AG04450 (cell line): ENCODE results near the gene RTP5. TPM values are rescaled to one million over a fixed set of nuclear protein-coding genes. Genes with fewer than 3 reads are reported as not detected.

Experiments used
- CTCF ChIA-PET: fragments of 300-600, 350-600 bp; formaldehyde crosslinking; extraction: SDS; loops from one replicate; lab custom pipeline; 2022; ENCODE audit warnings: antibody characterized with exemption, inconsistent platforms; lab: Charles Lee
- POLR2A ChIA-PET: fragments of 350-600 bp; formaldehyde crosslinking; extraction: SDS; loops from one replicate; lab custom pipeline; 2021; ENCODE audit warnings: antibody characterized with exemption, inconsistent platforms; lab: Yijun Ruan, JAX
- DNase-seq: peaks from one replicate; pipeline ENCODE4 v3.0.0-alpha.2; 2011; ENCODE audit warnings: low read depth, low spot score
- H3K27ac ChIP-seq: one replicate; pipeline ENCODE4 v1.5.1; 2012; ENCODE audit warnings: low read depth, low read length, control low read depth
- H3K27me3 ChIP-seq: one replicate; pipeline ENCODE4 v1.6.0; 2012; ENCODE audit warnings: low read length; ENCODE audit not compliant: control insufficient read depth, insufficient read depth
- H3K4me3 ChIP-seq: 2 replicates; pipeline ENCODE4 v1.5.1; 2011; ENCODE audit warnings: mild to moderate bottlenecking, low read depth, low read length, control low read depth
- H3K9me3 ChIP-seq: 2 replicates; pipeline ENCODE4 v1.5.1; 2012; ENCODE audit warnings: low read length; ENCODE audit not compliant: control insufficient read depth, insufficient read depth
- CTCF ChIP-seq: IDR thresholded peaks from 2 replicates; pipeline ENCODE4 v1.5.1; 2011; ENCODE audit warnings: low read depth, low read length, control low read depth, inconsistent platforms
- polyA plus RNA-seq: library from polyadenylated mRNA; depleted of rRNA; stranded (reverse); fragments of >200 nt; gene quantifications from 2 replicates; pipeline ENCODE4 v1.2.3, GENCODE V29; 2011

RTP5 gene
- polyA plus RNA-seq, 1 experiment = not detected

DNA sequence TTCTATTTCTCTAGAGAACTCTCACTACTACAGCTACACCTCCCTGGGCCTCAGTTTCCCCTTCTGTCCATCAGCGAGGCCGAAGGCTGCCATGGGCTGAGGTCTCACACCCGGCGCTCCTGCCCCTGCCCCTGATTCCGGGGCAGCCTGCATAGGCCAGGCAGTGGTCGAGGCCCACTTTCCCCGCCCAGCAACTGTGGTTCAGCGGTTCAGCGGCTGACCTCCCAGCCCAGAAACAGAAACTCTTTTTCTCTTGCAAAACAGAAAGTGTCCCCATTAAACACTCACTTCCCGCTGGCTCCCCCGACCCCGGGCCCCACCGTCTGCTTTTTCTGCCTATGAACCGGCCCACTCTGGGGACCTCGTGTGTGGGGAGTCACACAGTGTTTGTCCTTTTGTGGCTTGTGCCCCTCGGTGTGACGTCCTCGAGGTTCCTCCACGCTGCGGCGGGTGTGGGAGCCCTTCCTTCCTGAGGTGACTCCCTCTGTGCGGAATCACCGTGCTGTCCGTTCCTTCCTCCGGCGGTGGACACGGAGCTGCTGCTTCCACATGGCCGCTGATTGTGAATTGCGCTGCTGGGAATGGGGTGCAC lies 26.8 kb upstream of the RTP5 start:
- POLR2A ChIA-PET = no interaction called here
- H3K4me3 ChIP-seq = no peak overlapping the region
- CTCF ChIA-PET = no interaction called here
- H3K27me3 ChIP-seq = peaks cover 9% of the 10 kb centered on the region
- no peak overlapping the region for H3K27ac ChIP-seq
- no peak for TF ChIP-seq CTCF
- peaks cover 6% of the 10 kb centered on the region; the same call in 1 of the 2 replicates for H3K9me3 ChIP-seq
- DNase-seq = no peak

DNA sequence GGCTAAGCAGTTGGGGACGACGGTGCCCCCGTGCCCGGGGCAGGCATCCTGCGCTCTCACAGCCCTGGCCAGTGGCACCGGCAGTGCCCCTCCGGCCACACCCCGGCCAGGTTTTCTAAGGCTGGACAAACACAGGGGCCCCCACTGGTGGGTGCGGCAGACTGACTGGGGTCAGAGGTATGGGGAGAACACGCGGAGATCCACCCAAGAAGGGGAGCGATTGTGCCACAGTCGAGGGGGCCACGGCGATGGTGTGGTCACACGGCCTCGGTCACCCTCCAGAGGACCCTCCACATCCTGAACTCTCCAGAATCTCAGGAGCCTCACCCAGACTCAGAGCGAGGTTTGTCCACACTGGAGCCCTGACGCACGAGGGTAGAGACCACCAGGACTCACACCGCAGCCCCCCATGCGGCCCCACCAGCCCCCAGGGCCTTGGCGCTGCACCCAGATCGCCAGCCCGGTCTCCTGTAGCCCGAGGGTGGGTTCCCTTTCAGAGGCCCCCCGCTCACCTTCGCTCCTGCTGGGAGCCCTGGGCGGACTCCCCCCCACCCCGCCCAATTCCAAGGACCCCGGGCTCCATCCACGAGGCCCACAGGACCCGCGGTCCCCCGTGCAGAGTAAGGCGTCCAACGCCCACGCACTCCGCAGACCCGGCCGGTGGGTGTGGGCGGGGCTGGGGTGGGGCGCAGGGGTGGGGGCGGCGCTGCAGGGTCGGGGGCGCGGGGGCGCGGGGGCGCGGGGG lies 26.0 kb upstream of the RTP5 start:
- ChIA-PET CTCF (no interaction called here), POLR2A (no interaction called here)
- DNase-seq = no peak
- no peak overlapping the region for H3K4me3 ChIP-seq
- peaks cover 5% of the 10 kb centered on the region for H3K27me3 ChIP-seq
- no peak for TF ChIP-seq CTCF
- no peak overlapping the region for H3K27ac ChIP-seq
- peaks cover 6% of the 10 kb centered on the region; the same call in 1 of the 2 replicates for H3K9me3 ChIP-seq

- Histone ChIP-seq H3K27ac (no peak overlapping the region), H3K4me3 (peak overlapping the region; percentile 51), H3K9me3 (peaks cover 6% of the 10 kb centered on the region; the same call in 1 of the 2 replicates), H3K27me3 (peaks cover 5% of the 10 kb centered on the region)
- CTCF ChIA-PET = interaction anchor here (0.6 to 0.8 kb wide), 2 partner anchors 8 to 34 kb away, joined by 3 read pairs; no protein-coding TSS in a partner anchor
- DNase-seq = no peak
- TF ChIP-seq CTCF = no peak
- POLR2A ChIA-PET = interaction anchor here (0.6 to 0.7 kb wide), 2 partner anchors 15 to 81 kb away, joined by 3 to 5 read pairs; no protein-coding TSS in a partner anchor
These were observed 25.3 kb upstream of the RTP5 start for GRCh38 chr2:241844066-241844728.

DNA sequence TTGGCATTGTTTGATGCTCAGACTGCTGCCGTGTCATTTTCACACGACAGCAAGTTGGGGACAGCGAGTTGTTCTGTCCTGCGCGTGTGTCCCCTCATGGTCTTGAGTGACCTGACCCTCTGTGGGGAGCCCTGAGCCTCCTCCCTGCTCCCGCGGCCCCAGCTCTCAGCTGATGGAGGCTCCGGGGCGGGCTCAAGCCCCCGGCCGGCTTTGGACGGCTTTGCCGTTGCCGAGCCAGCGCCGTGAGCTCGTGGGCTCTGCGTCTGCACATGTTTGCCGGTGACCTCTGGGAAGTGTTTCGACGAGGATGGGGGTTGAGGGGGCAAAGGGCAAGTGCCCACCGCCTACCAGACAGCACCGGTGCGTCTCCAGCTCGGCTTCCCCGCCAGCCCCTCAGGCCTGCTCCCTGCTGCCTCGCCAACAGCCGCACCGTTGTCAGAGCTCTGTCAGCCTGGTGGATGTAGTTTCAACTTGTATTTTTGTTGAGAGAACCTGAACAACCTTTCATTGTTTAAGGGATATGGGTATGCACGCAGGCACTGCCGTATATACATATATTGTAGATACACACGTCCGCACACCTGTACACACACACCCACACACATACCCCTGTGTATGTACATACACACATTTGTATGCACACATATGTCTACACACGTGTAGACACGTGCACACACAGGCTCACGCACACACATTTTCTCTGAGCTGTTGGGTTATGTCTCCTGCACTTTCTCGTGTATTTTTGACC lies 24.5 kb upstream of the RTP5 start:
- Histone ChIP-seq H3K9me3 (peaks cover 6% of the 10 kb centered on the region; the same call in 1 of the 2 replicates), H3K4me3 (no peak overlapping the region), H3K27ac (no peak overlapping the region), H3K27me3 (peaks cover 5% of the 10 kb centered on the region)
- no peak for TF ChIP-seq CTCF
- POLR2A ChIA-PET = interaction anchor here (0.6 to 0.7 kb wide), 2 partner anchors 15 to 80 kb away, joined by 3 to 5 read pairs; no protein-coding TSS in a partner anchor
- CTCF ChIA-PET = interaction anchor here (0.6 to 0.8 kb wide), 2 partner anchors 9 to 33 kb away, joined by 3 read pairs; no protein-coding TSS in a partner anchor
- no peak for DNase-seq
